Lower leg skin (tissue), 4 donors: Measurements from ENCODE around the gene HOXC6. TPM values are rescaled to one million over a fixed set of nuclear protein-coding genes. Genes with fewer than 3 reads are reported as not detected.
A peak's percentile ranks its signal among the peaks of the same experiment; 100 is the strongest.

Experiments used
- DNase-seq, 2 donors: peaks; one replicate each; pipeline ENCODE4 v3.0.0-alpha.2; 2019; ENCODE audit warnings: low spot score in 2 of 2
- H3K4me3 ChIP-seq: fragments of 200-600 bp; sonication (generic); 2 replicates; pipeline ENCODE4 v1.5.1; 2017; ENCODE audit warnings: mild to moderate bottlenecking, low read depth; ENCODE audit not compliant: poor library complexity, severe bottlenecking
- POLR2A ChIP-seq, 2 donors: fragments of 450-650 bp; IDR thresholded peaks; one replicate each; pipeline ENCODE4 v1.6.1; 2016 to 2017; ENCODE audit warnings: antibody characterized with exemption in 2 of 2, mild to moderate bottlenecking in 1 of 2, moderate library complexity in 1 of 2
- WGBS, 2 donors: methylation state at CpG; one replicate each; pipeline ENCODE4 v1.1.5; 2018; 5-methylcytosine and 5-hydroxymethylcytosine counted together
- intact Hi-C: fragments of 100-400 bp; cut with DNase I; formaldehyde crosslinking; loops from one replicate; pipeline ENCODE4 v1.15.0; 2023; ENCODE audit warnings: low total_unique reads
- total RNA-seq, 4 donors: library from RNA; depleted of rRNA; stranded (reverse); fragments of >200 nt; gene quantifications; one replicate each; pipeline ENCODE4 v1.1.0, GENCODE V29; 2016
- TF ChIP-seq, protein P1 (sequence below), 3 donors: fragments of 450-650 bp; IDR thresholded peaks; one replicate each; pipeline ENCODE4 v1.5.1; 2016; ENCODE audit warnings: antibody characterized with exemption in 3 of 3, mild to moderate bottlenecking in 3 of 3, moderate library complexity in 2 of 3

Gene HOXC6
- total RNA-seq, result 1 to 10 TPM; 2.6 to 6.3 (median 3.7) TPM

DNA sequence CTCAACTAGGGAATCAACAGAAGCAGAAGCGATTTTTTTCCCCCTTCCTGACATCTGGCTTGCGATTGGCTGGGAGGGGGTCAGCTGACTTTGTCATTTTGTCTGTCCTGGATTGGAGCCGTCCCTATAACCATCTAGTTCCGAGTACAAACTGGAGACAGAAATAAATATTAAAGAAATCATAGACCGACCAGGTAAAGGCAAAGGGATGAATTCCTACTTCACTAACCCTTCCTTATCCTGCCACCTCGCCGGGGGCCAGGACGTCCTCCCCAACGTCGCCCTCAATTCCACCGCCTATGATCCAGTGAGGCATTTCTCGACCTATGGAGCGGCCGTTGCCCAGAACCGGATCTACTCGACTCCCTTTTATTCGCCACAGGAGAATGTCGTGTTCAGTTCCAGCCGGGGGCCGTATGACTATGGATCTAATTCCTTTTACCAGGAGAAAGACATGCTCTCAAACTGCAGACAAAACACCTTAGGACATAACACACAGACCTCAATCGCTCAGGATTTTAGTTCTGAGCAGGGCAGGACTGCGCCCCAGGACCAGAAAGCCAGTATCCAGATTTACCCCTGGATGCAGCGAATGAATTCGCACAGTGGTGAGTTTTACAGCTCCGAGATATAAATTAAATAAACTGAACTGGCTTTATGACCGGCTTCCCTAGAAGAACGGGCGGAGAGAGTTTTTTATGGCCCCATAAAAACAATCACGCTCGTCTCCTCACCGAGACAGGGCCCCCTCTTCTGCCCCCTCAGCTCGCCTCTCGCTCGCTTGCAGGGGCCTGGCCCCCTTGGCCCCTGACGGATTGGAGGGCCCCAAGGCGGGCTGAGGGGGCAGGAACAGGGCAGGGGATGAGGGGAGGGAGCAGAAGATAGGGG, at the start of gene HOXC6:
Gene HOXC6, plus strand, starts transcription at position 127 of the 888 bp plus-strand sequence. Its CDS starts 82 bp downstream, at position 209.
- H3K4me3 ChIP-seq, result peak within 1 kb of the TSS; percentile 14
- WGBS, 2 donors, result 8 to 16% methylated on average over 36 of the region's 36 CpGs
- intact Hi-C loops, result no loop called here
- no peak for DNase-seq
- no peak for TF ChIP-seq POLR2A (IDR thresholded peaks at IDR 0.05)

DNA sequence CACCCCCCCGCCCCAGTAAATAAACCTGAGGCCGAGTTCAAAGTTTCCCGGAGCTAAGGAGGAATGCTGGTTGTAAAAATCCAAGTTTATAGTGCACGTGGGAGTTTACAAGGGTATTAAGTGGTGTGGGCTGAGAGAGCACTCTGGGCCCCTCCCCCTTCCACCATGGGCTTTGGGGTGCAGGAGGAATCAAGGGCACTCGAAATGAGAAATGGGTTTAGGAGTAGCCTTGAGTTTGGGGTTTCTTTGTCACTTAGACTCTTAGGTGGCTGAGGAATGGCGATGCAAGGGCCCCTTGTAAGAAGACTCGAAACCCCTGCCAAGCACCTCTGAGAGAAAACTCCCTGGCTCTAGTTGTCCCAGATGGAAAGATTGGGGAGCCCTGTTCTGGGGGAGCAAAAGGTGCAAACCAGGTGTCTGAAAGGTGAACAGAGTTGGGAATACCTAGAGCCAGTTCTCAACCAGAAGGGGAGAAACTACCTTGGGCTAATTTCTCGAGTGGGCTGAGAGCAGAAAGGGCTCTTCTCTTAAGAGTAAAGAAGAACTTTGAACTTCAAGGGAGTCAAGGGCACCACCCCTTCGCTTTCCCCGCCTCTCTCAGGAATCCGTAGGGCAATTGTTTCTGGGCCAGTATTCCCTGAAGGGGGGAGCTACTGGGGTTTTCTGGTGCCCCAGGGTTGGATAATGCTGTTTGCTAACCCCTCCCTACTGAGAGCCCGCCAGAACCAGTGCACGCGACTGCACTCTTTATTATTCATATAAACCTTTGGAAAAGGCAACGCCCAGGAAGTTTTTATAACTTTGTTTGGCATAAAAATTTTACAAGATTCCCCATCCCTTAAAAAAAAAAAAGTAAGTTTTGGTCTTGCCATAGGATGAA, 49.5 kb upstream of the HOXC6 start:
- no peak overlapping the region for H3K4me3 ChIP-seq

DNA sequence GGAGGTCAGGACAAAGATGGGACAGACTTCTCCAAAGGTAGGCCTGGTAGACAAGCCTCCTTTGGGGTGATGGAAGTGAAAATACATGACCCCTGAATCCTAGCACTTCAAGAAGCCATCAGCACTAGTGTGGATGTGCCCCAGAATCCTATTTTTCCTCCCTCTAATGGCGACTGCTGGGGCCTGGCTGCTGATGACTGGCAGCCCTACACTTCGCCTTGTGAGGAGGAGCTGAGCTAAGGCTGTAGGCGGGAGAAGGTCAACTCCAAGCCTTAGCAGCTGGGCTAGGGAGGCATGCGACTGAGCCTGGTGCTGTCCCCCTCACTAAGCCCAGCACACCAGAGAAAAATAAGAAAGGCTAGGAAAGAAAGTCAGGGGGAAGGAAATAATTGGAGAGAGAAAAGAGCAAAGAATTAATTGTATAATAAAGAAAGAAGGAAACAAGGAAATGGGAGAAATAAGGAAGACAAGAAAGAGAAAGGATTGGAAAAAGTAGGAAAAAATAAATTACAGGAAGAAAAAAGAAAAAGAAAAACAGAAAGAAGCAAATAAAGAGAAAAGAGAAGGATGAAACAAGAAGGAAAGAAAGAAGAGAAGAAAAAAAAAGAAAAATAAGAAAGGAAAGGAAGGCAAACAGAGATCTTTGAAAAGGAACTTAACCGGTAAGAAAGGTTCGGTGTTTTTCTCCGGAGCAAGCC, 48.0 kb upstream of the HOXC6 start:
- 11 to 27% methylated on average over 6 to 7 of the region's 7 CpGs for WGBS, 2 donors
- DNase-seq, result no peak
- TF ChIP-seq, protein P1, sequence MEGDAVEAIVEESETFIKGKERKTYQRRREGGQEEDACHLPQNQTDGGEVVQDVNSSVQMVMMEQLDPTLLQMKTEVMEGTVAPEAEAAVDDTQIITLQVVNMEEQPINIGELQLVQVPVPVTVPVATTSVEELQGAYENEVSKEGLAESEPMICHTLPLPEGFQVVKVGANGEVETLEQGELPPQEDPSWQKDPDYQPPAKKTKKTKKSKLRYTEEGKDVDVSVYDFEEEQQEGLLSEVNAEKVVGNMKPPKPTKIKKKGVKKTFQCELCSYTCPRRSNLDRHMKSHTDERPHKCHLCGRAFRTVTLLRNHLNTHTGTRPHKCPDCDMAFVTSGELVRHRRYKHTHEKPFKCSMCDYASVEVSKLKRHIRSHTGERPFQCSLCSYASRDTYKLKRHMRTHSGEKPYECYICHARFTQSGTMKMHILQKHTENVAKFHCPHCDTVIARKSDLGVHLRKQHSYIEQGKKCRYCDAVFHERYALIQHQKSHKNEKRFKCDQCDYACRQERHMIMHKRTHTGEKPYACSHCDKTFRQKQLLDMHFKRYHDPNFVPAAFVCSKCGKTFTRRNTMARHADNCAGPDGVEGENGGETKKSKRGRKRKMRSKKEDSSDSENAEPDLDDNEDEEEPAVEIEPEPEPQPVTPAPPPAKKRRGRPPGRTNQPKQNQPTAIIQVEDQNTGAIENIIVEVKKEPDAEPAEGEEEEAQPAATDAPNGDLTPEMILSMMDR (IDR thresholded peaks at IDR 0.05), result no peak
- no peak for TF ChIP-seq POLR2A (IDR thresholded peaks at IDR 0.05)
- intact Hi-C loops, result no loop called here
- no peak overlapping the region for H3K4me3 ChIP-seq

More for the DNA sequence above, 49.5 kb upstream of the HOXC6 start:
- WGBS, 2 donors, result 11 to 20% methylated on average over 15 of the region's 15 CpGs
- TF ChIP-seq, protein P1 (IDR thresholded peaks at IDR 0.05), result no peak
- intact Hi-C loops, result no loop called here
- DNase-seq, result peak; percentile 88 to 94

DNA sequence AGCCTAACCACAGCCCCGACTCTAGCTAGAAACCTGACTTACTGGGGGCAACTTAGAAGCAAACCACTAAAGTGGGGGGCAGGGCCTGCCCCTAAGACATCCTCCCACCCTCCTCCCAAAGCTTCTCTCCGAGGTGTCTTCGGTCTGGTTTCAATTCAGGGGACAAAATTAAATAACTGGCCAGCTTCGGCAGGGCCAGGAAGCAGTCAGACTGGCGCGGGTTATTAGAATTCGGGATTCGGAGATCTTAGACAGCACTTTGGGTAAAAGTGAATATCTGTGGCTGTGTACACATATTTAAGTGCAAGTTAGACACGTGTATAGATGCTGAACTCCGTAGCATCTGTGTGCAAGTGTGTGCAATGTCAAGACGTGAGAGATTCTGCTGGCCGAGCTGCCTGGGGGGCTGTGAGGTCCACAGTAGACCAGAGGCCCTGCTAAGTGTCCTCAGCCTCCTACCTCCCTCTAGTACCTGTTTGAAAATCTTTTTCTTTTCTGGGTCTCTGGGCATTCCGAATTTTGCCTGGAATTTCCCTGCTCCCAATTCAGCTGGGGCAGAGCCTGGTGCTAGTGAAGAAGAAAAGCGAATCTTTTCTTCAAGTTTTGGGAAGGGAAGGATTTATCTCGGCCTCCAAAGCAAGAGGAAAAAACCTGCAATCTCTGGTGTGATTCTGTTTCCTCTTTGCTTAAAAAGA, 47.3 kb upstream of the HOXC6 start:
- TF ChIP-seq POLR2A (IDR thresholded peaks at IDR 0.05), result no peak
- TF ChIP-seq, protein P1 (IDR thresholded peaks at IDR 0.05), result no peak
- WGBS, 2 donors, result 17 to 22% methylated on average over 15 of the region's 15 CpGs
- H3K4me3 ChIP-seq, result no peak overlapping the region
- intact Hi-C loops, result no loop called here
- DNase-seq, result no peak

DNA sequence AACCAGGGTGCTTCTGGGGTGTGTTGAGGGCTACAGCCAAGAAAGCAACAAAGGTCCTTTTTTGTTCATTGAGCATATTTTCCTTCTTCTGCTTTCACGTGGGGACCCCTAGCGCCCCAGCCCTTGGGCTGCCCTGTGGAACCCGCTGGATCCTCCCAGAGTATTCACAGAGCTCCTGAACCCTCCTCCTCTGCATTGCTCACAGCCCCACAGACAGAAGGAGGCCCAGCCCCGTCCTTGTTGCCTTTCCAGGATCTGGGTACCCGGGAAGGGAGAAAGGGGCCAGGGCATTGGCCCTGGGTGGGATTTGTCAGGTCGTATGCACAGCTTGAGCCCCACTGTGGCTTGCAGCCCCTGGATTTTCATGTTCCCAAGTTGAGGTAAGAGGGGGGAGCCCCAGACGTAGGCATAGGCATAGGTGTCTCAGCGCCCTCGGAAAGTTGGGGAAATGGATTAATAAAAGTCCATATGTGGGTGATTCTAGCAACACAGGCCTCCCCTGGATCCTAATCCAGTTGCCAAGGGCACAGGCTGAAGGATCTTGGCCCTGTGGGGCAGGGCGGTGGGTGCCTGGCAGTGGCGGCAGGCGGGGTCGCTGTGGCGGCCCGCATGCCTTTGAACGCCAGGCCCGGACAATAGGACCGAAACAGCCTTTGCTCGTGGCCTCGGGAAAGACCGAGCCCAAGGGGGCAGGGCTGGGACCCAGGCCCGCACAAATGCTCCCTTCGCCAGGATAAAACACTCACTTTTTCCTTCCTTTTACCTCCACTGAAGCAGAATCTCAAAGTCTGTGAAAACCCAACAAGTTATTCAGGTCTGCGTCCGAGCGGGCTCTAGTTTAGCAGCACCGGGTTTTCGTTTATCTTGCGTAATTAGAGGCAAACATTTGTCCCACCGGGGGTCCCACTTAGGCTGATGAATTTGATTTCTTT, 46.3 kb upstream of the HOXC6 start:
- TF ChIP-seq, protein P1 (IDR thresholded peaks at IDR 0.05), result no peak
- no peak for TF ChIP-seq POLR2A (IDR thresholded peaks at IDR 0.05)
- no peak for DNase-seq
- intact Hi-C loops, result no loop called here
- peak overlapping the region; percentile 10 for H3K4me3 ChIP-seq
- WGBS, 2 donors, result 10 to 13% methylated on average over 30 of the region's 30 CpGs
